Measurements from ENCODE around the gene TMEM42.

Gene TMEM42

GRCh38 chr3:44874308-44874707 is 12.6 kb downstream of the TMEM42 start, which contains the start of gene TGM4:
Gene TGM4 (plus strand): TSS chr3:44874608. CDS start chr3:44874679, 71 bp downstream.
- DNase-seq (ENCODE audit: low spot score) = no peak

- no peak for DNase-seq (ENCODE audit: low spot score)
These were observed 13.9 kb downstream of the TMEM42 start for GRCh38 chr3:44875596-44875995.

GRCh38 chr3:44877333-44877732 is 15.6 kb downstream of the TMEM42 start:
- DNase-seq (ENCODE audit: low spot score) = no peak

- no peak for DNase-seq (ENCODE audit: low spot score)
These were observed 18.6 kb downstream of the TMEM42 start for GRCh38 chr3:44880284-44880683.

- DNase-seq (ENCODE audit: low spot score) = no peak
These were observed 21.7 kb downstream of the TMEM42 start for GRCh38 chr3:44883213-44883955.

- no peak for DNase-seq (ENCODE audit: low spot score)
These were observed 22.3 kb downstream of the TMEM42 start for GRCh38 chr3:44883999-44884431.

- DNase-seq (ENCODE audit: low spot score) = no peak
These were observed 23.9 kb downstream of the TMEM42 start for GRCh38 chr3:44885618-44886017.

GRCh38 chr3:44886561-44886960 is 24.8 kb downstream of the TMEM42 start:
- DNase-seq (ENCODE audit: low spot score) = no peak

- DNase-seq (ENCODE audit: low spot score) = no peak
These were observed 25.4 kb downstream of the TMEM42 start for GRCh38 chr3:44887101-44887500.

GRCh38 chr3:44890258-44890657 is 28.5 kb downstream of the TMEM42 start:
- DNase-seq (ENCODE audit: low spot score) = no peak

- no peak for DNase-seq (ENCODE audit: low spot score)
These were observed 29.1 kb downstream of the TMEM42 start for GRCh38 chr3:44890852-44891251.

- no peak for DNase-seq (ENCODE audit: low spot score)
These were observed 31.0 kb downstream of the TMEM42 start for GRCh38 chr3:44892689-44893088.

GRCh38 chr3:44893097-44893496 is 31.4 kb downstream of the TMEM42 start:
- no peak for DNase-seq (ENCODE audit: low spot score)

GRCh38 chr3:44894485-44894884 is 32.8 kb downstream of the TMEM42 start:
- no peak for DNase-seq (ENCODE audit: low spot score)

- DNase-seq (ENCODE audit: low spot score) = no peak
These were observed 34.7 kb downstream of the TMEM42 start for GRCh38 chr3:44896440-44896839.

GRCh38 chr3:44899683-44900367 is 38.1 kb downstream of the TMEM42 start:
- no peak for DNase-seq (ENCODE audit: low spot score)

- DNase-seq (ENCODE audit: low spot score) = no peak
These were observed 40.9 kb downstream of the TMEM42 start for GRCh38 chr3:44902628-44903027.

- DNase-seq (ENCODE audit: low spot score) = no peak
These were observed 41.6 kb downstream of the TMEM42 start for GRCh38 chr3:44903314-44903713.

- DNase-seq (ENCODE audit: low spot score) = no peak
These were observed 42.0 kb downstream of the TMEM42 start for GRCh38 chr3:44903751-44904150.

GRCh38 chr3:44905446-44906157 is 43.9 kb downstream of the TMEM42 start:
- no peak for DNase-seq (ENCODE audit: low spot score)

GRCh38 chr3:44906997-44907396 is 45.3 kb downstream of the TMEM42 start:
- no peak for DNase-seq (ENCODE audit: low spot score)

- DNase-seq (ENCODE audit: low spot score) = no peak
These were observed 45.9 kb downstream of the TMEM42 start for GRCh38 chr3:44907612-44908011.

- no peak for DNase-seq (ENCODE audit: low spot score)
These were observed 47.4 kb downstream of the TMEM42 start for GRCh38 chr3:44909063-44909462.
